OCI-LY1 (cell line): ENCODE results near the gene ZFYVE28.

Source experiments
- H2AFZ ChIP-seq: fragments of 200-600 bp; sonication (generic), shearing (Covaris generic); 2 replicates; pipeline ENCODE4 v1.6.0; 2014; ENCODE audit warnings: antibody characterized with exemption, mild to moderate bottlenecking, low read length
- H3F3A ChIP-seq: fragments of 200-600 bp; sonication (generic), shearing (Covaris generic); 2 replicates; pipeline ENCODE4 v1.6.0; 2014; ENCODE audit warnings: mild to moderate bottlenecking, antibody characterized with exemption, low read length, moderate library complexity; ENCODE audit not compliant: insufficient read depth
- H3K27ac ChIP-seq: fragments of 200-600 bp; sonication (generic); 2 replicates; pipeline ENCODE4 v1.5.1; 2014; ENCODE audit warnings: low read length, mixed run types, mild to moderate bottlenecking, low read depth; ENCODE audit not compliant: poor library complexity, severe bottlenecking
- H3K27me3 ChIP-seq: fragments of 200-600 bp; sonication (generic); 2 replicates; pipeline ENCODE4 v1.6.0; 2014; ENCODE audit warnings: antibody characterized with exemption, mild to moderate bottlenecking, low read length, moderate library complexity; ENCODE audit not compliant: insufficient read depth
- H3K36me3 ChIP-seq: fragments of 200-600 bp; sonication (generic); 2 replicates; pipeline ENCODE4 v1.6.1; 2014; ENCODE audit warnings: mild to moderate bottlenecking, antibody characterized with exemption, low read length, moderate library complexity, mixed read lengths; ENCODE audit not compliant: insufficient read depth
- H3K4me1 ChIP-seq: fragments of 200-600 bp; sonication (generic); 2 replicates; pipeline ENCODE4 v1.5.1; 2014; ENCODE audit warnings: mild to moderate bottlenecking, low read length, moderate library complexity; ENCODE audit not compliant: insufficient read depth, severe bottlenecking
- H3K4me2 ChIP-seq: fragments of 200-600 bp; sonication (generic), shearing (Covaris generic); 2 replicates; pipeline ENCODE4 v1.6.1; 2014; ENCODE audit warnings: low read length
- H3K4me3 ChIP-seq: fragments of 200-600 bp; sonication (generic); 2 replicates; pipeline ENCODE4 v1.5.1; 2014; ENCODE audit warnings: low read length, low read depth, mild to moderate bottlenecking, mixed read lengths; ENCODE audit not compliant: poor library complexity, severe bottlenecking
- H3K79me2 ChIP-seq: fragments of 200-600 bp; shearing (Covaris generic); 2 replicates; pipeline ENCODE4 v1.6.1; 2016; ENCODE audit warnings: mixed run types, low read length, mixed read lengths; ENCODE audit not compliant: insufficient read depth
- H3K9ac ChIP-seq: fragments of 200-600 bp; sonication (generic), shearing (Covaris generic); 2 replicates; pipeline ENCODE4 v1.6.1; 2014; ENCODE audit warnings: mild to moderate bottlenecking, low read length, mixed read lengths
- H3K9me2 ChIP-seq: fragments of 200-600 bp; sonication (generic), shearing (Covaris generic); 2 replicates; pipeline ENCODE4 v1.6.1; 2014; ENCODE audit warnings: low read depth, mild to moderate bottlenecking, low read length, mixed read lengths
- H3K9me3 ChIP-seq: fragments of 200-600 bp; shearing (Covaris generic); 2 replicates; pipeline ENCODE4 v1.6.1; 2014; ENCODE audit warnings: low read length, mixed read lengths
- H4K20me1 ChIP-seq: fragments of 200-600 bp; sonication (generic), shearing (Covaris generic); 2 replicates; pipeline ENCODE4 v1.6.0; 2016; ENCODE audit warnings: mild to moderate bottlenecking, low read length; ENCODE audit not compliant: insufficient read depth
- EZH2 ChIP-seq: fragments of 200-600 bp; sonication (generic), shearing (Covaris generic); IDR thresholded peaks from 2 replicates; pipeline ENCODE4 v1.8.0; 2017; ENCODE audit warnings: borderline replicate concordance, mixed run types, mild to moderate bottlenecking, antibody characterized with exemption, low read length, moderate library complexity, mixed read lengths
- TF ChIP-seq, protein P1 (sequence below): fragments of 200-600 bp; sonication (generic), shearing (Covaris generic); IDR thresholded peaks from 2 replicates; pipeline ENCODE4 v1.5.1; 2017; ENCODE audit warnings: mild to moderate bottlenecking, antibody characterized with exemption, low read length, moderate library complexity, mixed read lengths

Gene ZFYVE28

DNA sequence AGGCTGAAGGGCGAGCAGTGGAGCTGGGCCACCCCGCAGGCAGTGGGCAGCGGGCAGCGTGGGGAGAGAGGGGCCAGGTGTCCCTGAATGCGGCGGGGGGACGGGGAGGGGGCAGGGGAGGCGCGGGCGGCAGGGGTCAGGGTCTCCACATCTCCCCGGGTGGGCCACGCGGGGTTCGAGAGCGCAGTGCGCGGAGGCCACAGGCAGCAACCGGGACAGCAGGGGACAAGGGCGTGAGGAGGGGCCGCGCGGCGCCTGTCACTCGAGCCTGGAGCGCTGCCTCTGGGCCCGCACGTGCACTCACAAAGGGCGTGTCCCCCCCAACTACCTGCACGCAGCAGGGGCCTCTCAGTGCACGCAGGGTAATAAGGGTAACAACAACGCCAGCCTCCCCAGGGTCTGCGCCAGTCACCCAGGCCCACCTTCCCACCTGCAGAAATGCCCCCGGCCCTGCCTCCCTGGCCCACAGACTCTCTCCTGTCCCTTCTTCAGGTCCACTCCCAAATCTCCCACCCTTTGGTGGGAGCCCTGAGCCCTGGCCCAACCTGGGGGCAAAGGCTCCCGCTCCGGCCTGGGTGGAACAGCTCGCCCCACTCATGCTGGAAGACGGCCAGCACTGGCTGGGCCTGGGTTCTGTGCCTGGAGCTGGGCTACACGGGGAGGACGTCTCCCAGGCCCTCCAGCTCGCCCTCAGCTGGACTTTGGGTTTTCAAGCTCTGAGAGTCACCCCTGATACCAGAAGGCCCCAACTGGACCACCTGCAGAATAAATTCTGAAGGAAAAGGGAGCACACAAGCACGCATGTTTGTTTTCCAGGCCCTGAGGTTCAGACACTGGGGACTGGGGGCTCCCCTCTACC lies 53.2 kb downstream of the ZFYVE28 start:
- Histone ChIP-seq H3K4me2 (no peak overlapping the region), H3K27ac (no peak overlapping the region), H3F3A (no peaks in the 10 kb centered on the region), H3K9me3 (no peaks in the 10 kb centered on the region), H3K9ac (no peak overlapping the region), H2AFZ (no peak overlapping the region), H4K20me1 (no peaks in the 10 kb centered on the region), H3K9me2 (no peaks in the 10 kb centered on the region), H3K79me2 (no peaks in the 10 kb centered on the region), H3K27me3 (no peaks in the 10 kb centered on the region), H3K4me3 (no peak overlapping the region), H3K36me3 (no peaks in the 10 kb centered on the region), H3K4me1 (no peaks in the 10 kb centered on the region)
- no peak for TF ChIP-seq EZH2
- TF ChIP-seq, protein P1, sequence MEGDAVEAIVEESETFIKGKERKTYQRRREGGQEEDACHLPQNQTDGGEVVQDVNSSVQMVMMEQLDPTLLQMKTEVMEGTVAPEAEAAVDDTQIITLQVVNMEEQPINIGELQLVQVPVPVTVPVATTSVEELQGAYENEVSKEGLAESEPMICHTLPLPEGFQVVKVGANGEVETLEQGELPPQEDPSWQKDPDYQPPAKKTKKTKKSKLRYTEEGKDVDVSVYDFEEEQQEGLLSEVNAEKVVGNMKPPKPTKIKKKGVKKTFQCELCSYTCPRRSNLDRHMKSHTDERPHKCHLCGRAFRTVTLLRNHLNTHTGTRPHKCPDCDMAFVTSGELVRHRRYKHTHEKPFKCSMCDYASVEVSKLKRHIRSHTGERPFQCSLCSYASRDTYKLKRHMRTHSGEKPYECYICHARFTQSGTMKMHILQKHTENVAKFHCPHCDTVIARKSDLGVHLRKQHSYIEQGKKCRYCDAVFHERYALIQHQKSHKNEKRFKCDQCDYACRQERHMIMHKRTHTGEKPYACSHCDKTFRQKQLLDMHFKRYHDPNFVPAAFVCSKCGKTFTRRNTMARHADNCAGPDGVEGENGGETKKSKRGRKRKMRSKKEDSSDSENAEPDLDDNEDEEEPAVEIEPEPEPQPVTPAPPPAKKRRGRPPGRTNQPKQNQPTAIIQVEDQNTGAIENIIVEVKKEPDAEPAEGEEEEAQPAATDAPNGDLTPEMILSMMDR: no peak

DNA sequence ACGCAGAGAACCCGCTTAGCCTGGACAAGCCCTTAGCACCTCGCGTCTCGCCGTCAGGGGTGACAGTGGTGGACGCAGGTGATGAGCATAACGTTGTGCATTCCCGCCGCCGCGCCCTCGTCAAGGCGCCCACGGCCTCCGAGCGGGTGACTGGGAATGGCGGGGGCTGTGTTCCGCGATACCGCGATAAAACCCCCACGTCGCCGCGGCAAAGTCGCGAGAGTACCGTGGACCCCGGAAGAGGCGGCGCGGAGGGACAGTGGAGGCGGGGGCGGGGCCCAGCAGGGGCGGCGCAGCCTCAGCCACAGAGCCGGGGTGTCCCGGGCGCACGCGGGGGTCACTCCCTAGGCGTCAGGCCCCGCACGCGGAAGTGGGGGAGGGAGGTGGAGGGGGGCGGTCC lies 53.8 kb downstream of the ZFYVE28 start:
- Histone ChIP-seq H3K4me3 (no peak overlapping the region), H2AFZ (no peak overlapping the region), H4K20me1 (no peaks in the 10 kb centered on the region), H3K9me2 (no peaks in the 10 kb centered on the region), H3K27me3 (no peaks in the 10 kb centered on the region), H3K9me3 (no peaks in the 10 kb centered on the region), H3K36me3 (no peaks in the 10 kb centered on the region), H3K27ac (no peak overlapping the region), H3K4me1 (no peaks in the 10 kb centered on the region), H3K79me2 (no peaks in the 10 kb centered on the region), H3F3A (no peaks in the 10 kb centered on the region), H3K4me2 (no peak overlapping the region), H3K9ac (no peak overlapping the region)
- TF ChIP-seq, protein P1: no peak
- no peak for TF ChIP-seq EZH2

DNA sequence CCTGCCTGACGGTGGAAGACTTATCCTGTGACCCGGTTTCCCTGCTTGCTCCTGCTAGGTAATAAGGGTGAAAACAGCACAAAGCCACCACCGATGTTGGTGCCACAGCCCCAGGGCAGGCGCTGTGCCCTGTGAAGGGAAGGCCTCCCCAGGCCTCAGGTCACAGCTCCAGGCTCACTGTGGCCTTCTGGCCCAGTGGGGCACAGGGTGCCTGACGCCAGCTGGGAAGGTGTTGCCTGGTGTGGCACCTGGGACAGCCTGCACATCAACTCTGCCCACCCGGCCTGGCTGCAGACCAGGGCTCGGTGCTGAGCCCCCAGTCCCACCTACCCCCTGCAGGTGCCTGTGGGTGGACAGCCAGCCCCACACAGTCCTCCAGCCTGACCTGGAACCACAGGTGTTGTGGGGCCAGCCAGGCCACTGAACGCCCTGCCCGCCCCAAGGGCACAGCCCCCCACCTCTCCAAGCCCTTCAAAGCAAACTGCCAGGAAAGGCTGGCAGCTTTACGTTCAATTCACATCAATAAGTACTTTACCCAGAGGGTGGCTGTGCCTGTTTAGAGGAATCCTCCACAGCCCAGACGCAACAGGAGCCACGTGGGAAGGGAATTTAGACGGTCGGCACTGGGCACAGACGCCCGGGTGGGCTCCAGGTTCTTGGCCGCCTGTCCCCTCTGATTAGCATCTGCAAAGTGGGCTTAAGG lies 54.3 kb downstream of the ZFYVE28 start:
- TF ChIP-seq, protein P1: no peak
- no peak for TF ChIP-seq EZH2
- H3K9ac ChIP-seq: no peak overlapping the region
- no peak overlapping the region for H2AFZ ChIP-seq
- no peaks in the 10 kb centered on the region for H3K36me3 ChIP-seq
- H3K4me1 ChIP-seq: no peaks in the 10 kb centered on the region
- H3K9me2 ChIP-seq: no peaks in the 10 kb centered on the region
- H3K27ac ChIP-seq: no peak overlapping the region
- H3K27me3 ChIP-seq: no peaks in the 10 kb centered on the region
- no peak overlapping the region for H3K4me3 ChIP-seq
- no peaks in the 10 kb centered on the region for H3F3A ChIP-seq
- no peaks in the 10 kb centered on the region for H4K20me1 ChIP-seq
- no peak overlapping the region for H3K4me2 ChIP-seq
- no peaks in the 10 kb centered on the region for H3K9me3 ChIP-seq
- H3K79me2 ChIP-seq: no peaks in the 10 kb centered on the region
